ENCODE data around the gene XPO1. TPM values are rescaled to one million over a fixed set of nuclear protein-coding genes. Genes with fewer than 3 reads are reported as not detected.
"Not testable (repeated sequence)": the region's sequence is repeated elsewhere in the genome, so short reads cannot be mapped to it uniquely, and the experiment has no call there.

XPO1 gene
- total and polyA plus RNA-seq, 8 donors, result 20.6 to 359 (median 69.4) TPM

- H3K9me3 ChIP-seq, result no peaks in the 10 kb centered on the region
- H3K4me3 ChIP-seq, result peak overlapping the region; percentile 70 to 93 (median 84)
- peaks cover 0 to 9% (median 2%) of the 10 kb centered on the region in 4 donors for H3K36me3 ChIP-seq
- no peaks in the 10 kb centered on the region for H3K27me3 ChIP-seq
- peaks cover 5 to 64% (median 45%) of the 10 kb centered on the region in 4 donors for H3K4me1 ChIP-seq
- DNase-seq, result no peak
- intact Hi-C loops (cut with DNase I; ENCODE audit: low total_unique reads), result no loop called here
- 3 to 4% (median 4%) methylated on average over 8 of the region's 8 CpGs for WGBS, 5 donors
- TF ChIP-seq POLR2AphosphoS5 (IDR thresholded peaks at IDR 0.05), result no peak
- TF ChIP-seq CTCF (IDR thresholded peaks at IDR 0.05), result no peak
- TF ChIP-seq POLR2A (IDR thresholded peaks at IDR 0.05), result no peak
- no peak for TF ChIP-seq EP300 (IDR thresholded peaks at IDR 0.05)
- H3K27ac ChIP-seq, result peak overlapping the region; percentile 97 to 100 (median 99)
Measured at GRCh38 chr2:61469424-61470121, 68.6 kb downstream of the XPO1 start.

- intact Hi-C loops (cut with DNase I; ENCODE audit: low total_unique reads); H3K4me3 ChIP-seq; H3K9me3 ChIP-seq; H3K36me3 ChIP-seq; H3K27me3 ChIP-seq; DNase-seq: not testable (repeated sequence)
- 93 to 95% (median 94%) methylated on average over 10 of the region's 10 CpGs for WGBS, 5 donors
- peaks cover 5 to 77% (median 57%) of the 10 kb centered on the region in 4 donors for H3K4me1 ChIP-seq
- H3K27ac ChIP-seq, result peak overlapping the region in 1 of 5 donors; percentile 99
Measured at GRCh38 chr2:61468231-61468630, 69.9 kb downstream of the XPO1 start.

GRCh38 chr2:61465045-61465444 is 73.1 kb downstream of the XPO1 start:
- Histone ChIP-seq H3K4me3 (no peak overlapping the region), H3K36me3 (peaks cover 0 to 9% (median 2%) of the 10 kb centered on the region in 4 donors), H3K9me3 (no peaks in the 10 kb centered on the region), H3K27me3 (no peaks in the 10 kb centered on the region), H3K27ac (peak overlapping the region in 1 of 5 donors; percentile 0), H3K4me1 (peaks cover 0 to 96% (median 53%) of the 10 kb centered on the region in 4 donors)
- 26 to 58% (median 39%) methylated on average over 3 of the region's 3 CpGs for WGBS, 5 donors
- intact Hi-C loops (cut with DNase I; ENCODE audit: low total_unique reads), result no loop called here
- TF ChIP-seq POLR2A (IDR thresholded peaks at IDR 0.05), result no peak
- TF ChIP-seq CTCF (IDR thresholded peaks at IDR 0.05), result no peak
- TF ChIP-seq POLR2AphosphoS5 (IDR thresholded peaks at IDR 0.05), result no peak
- no peak for TF ChIP-seq EP300 (IDR thresholded peaks at IDR 0.05)
- DNase-seq, result no peak

- WGBS, 5 donors, result 65 to 82% (median 68%) methylated on average over 7 of the region's 7 CpGs
- no peak for DNase-seq
- H3K4me1 ChIP-seq, result peaks cover 0 to 99% (median 50%) of the 10 kb centered on the region in 4 donors
Measured at GRCh38 chr2:61463769-61464475, 74.2 kb downstream of the XPO1 start.

More at GRCh38 chr2:61463769-61464475, 74.2 kb downstream of the XPO1 start:
- TF ChIP-seq EP300 (IDR thresholded peaks at IDR 0.05) (no peak), POLR2AphosphoS5 (IDR thresholded peaks at IDR 0.05) (no peak), CTCF (IDR thresholded peaks at IDR 0.05) (no peak), POLR2A (IDR thresholded peaks at IDR 0.05) (no peak)
- Histone ChIP-seq H3K27me3 (no peaks in the 10 kb centered on the region), H3K36me3 (peaks cover 0 to 9% (median 2%) of the 10 kb centered on the region in 4 donors), H3K4me3 (no peak overlapping the region), H3K27ac (no peak overlapping the region), H3K9me3 (no peaks in the 10 kb centered on the region)
- intact Hi-C loops (cut with DNase I; ENCODE audit: low total_unique reads), result no loop called here
